ENCODE measurements around the gene EMX1.

- TF ChIP-seq CTCF (IDR thresholded peaks at IDR 0.05) (no peak), POLR2A (IDR thresholded peaks at IDR 0.05) (no peak)
Measured at GRCh38 chr2:72943540-72944395, 26.4 kb downstream of the EMX1 start.

Data from lower leg skin (tissue), 3 donors.